Activated T-cell treated with anti-CD3 and anti-CD28 coated beads for 4 hours (primary cell): Measurements from ENCODE around the gene COG5.
"Not testable (repeated sequence)": the region's sequence is repeated elsewhere in the genome, so short reads cannot be mapped to it uniquely, and the experiment has no call there.

Source experiments
- DNase-seq: peaks from one replicate; pipeline ENCODE4 v3.0.0-alpha.2; 2020

The COG5 gene

DNA sequence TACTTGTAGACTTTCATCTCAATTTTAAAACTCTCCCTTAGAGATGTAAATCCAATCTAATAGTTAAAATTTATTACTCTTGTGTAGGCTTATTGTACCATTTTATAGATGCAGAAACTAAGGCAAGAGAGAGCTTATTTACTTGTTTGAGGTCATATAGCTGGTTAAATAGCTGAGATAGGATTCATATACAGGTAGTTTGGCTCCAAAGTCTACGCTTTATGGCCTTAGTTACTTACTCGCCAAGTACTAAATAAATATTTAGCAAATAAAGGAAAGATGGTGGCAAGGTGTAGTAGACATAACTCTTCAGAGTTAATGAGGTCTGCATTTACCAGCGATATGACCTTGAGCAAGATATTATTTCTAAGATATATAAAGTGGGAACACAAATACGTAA, 308.1 kb downstream of the COG5 start:
- no peak for DNase-seq

DNA sequence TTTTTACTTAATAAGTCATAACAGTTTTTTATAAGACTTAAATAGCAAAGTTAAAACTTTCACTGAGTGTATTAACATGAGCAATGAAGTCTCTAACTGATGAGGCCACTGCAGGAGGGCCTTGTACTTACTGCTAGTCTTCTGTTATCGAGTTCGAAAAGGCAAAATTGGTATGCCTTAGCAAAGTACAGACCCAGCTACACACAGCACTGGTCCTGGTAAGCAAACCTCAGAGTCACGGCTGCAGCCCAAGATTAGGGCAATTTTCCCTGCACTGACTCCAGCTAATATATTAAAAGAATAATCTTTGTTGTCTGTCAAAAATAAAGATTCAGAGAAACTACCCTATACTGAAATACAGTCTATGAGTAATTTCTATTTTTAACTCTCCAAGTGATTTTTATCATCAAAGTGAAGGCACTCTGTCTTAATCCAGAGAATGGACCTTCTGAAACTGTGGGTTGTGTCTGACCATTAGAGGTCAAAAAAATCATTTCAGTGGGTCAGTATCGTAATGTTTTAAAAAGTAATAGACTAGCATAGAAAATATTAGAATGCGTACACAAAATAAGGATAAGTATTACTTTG, 309.2 kb downstream of the COG5 start:
- DNase-seq, result no peak

DNA sequence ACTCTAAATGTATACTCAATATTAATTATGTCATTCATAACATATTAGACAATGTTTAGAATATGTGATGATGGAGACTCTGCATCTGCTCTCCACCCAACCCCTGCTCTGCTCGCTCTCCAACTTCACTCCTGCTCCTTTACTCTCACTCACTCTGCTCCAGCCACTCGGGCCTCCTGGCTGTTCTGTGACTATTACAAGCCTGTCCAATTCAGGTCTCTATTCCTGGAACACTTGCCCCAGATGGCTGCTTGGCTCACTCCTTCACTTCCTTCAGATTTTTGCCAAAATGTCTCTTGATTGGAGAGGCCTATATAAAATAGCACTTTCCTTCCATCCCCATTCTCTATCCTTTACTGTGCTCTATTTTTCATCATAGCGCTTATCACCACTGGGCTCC, 310.1 kb downstream of the COG5 start:
- no peak for DNase-seq

DNA sequence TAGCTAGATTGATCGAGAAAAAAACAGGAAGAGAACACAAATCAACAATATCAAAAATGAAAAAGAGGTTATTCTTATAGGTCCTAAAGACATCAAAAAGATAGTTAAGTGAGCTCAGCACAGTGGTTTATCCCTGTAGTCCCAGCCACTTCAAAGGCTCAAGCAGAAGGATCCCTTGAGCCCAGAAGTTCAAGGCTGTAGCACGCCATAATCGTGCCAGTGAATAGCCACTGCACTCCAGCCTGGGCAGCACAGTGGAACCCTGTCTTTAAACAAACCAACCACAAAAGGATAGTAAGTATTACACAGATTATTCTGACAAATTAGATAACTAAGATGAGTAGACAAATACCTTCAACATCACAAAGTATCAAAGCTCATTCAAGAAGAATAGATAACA, 311.8 kb downstream of the COG5 start:
- DNase-seq, result no peak

DNA sequence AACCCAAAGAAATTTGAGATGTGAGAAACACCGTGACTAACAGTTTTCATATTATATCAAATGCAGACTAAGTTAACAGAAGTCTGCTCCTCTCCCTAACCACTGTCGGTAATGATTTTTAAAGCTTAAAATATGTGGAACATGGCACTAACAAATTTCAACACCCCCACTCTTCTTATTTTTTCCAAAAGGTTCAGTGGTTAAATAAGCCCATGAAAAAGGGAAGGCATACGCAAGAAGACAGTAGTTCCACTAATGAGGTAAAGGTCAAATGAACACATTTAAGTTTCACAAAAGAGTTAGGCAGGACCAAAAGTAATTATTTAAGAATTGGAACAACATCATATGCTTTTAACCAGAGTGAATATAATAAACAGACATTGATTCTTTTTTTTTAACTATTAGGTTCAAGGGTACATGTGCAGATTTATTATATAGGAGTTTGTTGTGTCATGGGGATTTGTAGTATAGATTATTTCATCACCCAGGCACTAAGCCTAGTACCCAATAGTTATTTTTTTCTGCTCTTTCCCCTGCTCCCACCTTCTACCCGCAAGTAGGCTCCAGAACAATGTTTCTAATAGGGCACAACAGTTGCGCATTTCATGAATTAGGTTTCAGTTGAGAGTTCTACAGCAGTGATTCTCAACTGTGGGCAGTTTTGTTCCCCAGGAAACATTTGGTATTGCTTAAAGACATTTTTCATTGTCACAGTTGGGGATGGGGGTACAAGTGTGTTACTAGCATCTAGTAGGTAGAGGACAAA, 315.0 kb downstream of the COG5 start:
- DNase-seq, result no peak

DNA sequence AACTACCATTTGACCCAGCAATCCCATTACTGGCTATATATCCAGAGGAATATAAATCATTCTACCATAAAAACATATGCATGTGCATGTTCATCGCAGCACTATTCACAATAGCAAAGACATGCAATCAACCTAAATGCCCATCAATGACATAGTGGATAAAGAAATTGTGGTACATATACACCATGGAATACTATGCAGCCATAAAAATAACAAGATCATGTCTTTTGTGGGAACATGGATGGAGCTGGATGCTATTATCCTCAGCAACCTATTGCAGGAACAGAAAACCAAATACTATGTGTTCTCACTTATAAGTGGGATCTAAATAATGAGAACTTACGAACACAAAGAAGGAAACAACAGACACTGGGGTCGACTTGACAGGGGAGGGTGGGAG, 316.9 kb downstream of the COG5 start:
- not testable (repeated sequence) for DNase-seq

DNA sequence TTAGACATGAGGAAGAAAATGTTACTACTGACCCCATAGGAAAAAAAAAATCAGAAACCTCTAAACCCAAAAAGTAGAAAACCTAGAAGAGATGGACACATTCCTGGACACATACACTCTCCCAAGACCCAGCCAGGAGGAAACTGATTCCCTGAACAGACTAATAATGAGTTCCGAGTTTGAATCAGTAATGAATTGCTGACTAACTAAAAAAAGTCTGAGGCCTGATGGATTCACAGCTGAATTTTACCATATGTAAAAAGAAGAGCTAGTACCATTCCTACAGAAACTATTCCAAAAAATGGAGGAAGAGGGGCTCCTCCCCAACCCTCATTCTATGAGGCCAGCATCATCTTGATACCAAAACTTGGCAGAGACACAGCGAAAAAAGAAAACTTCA, 319.1 kb downstream of the COG5 start:
- DNase-seq, result no peak

DNA sequence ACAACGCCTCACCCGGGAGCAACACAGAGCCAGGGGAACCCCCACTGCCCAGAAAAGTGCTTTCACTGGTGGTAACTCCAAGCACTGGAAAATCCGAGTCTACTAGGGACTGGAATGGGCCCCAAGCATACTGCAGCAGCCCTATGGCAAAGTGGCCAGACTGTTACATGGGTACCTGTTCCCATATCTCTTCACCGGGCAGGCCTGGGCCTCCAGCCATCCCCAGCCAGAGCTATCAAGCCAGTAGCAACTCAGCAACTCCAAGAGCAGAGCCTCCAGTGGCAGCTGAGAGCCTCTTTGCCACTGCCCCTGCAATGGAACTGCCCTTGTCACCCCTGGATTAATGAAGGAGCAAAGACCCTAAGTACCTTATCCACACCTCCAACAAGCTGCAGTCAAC, 321.5 kb downstream of the COG5 start:
- DNase-seq, result no peak

DNA sequence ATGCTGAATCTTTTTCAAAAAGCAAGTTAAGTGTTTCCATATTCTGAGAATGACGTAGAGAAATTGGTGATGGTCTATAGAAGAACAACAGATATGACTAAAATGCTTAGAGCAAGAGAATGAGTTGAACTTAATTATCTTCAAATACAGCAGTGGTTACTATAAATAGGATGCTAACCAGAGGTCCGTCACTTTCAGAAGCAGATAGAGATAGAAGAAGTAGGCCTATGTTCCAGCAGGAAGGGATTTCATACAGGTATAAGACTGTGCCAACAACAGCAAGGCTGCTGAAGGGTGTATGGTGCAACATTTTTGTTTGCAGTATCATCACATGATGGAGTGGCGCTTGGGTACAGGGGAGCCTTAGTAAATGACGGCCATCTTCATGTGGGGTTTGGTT, 326.3 kb downstream of the COG5 start:
- DNase-seq, result no peak

DNA sequence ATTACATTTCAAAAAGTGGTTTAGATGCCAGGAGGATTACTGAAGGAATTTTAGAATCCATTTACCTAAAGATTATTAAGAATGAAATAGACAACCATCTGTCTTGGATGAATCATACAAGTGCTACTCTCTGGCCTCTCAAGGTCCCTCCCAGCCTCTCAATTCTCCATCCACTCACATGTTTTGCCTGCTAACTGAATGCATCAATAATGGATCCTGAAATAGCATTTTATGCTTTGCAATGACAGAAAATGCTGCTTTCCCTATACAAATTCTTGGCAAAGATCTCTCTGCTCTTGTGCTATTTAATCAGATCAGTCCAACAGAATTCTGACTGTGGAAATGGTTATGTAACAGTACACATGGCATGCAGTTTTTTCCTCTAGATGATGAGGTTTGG, 326.9 kb downstream of the COG5 start:
- no peak for DNase-seq

DNA sequence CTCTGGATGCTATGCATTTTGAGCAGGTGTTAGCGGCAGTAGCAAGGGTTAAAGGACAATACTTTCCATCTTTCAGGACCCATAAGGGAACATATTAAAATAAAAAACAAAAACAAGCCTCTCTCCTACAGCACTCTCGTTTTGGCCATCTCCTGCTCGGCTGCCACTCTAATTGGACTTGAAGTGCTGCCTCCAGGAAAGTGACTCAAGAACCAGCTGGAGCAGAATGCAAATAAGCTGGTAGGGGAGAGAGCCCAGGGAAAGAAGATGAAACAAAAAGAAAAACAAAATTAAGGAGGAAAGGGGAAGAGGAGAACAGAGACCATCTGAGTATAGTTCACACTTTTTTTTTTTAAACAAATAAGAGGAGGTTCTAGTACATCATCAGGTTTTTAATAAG, 329.3 kb downstream of the COG5 start:
- no peak for DNase-seq

DNA sequence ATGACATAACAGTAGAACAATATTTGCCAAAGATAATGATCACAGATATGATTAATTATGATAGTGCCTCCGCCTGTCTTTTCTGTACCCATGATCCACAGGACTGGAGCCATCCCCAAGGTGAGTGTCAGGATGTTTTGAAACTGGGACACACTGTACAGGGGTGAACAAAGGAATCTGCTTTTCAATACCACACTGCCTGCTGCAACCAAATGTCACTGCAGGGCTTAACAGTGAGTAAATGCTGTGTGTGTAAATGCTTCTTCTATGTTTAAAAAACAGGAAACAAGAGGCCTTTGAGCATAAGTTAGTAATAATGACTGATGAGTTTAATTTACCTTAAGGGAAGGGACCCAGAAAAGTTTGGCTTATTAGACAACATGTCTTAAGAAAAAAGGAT, 329.7 kb downstream of the COG5 start:
- DNase-seq, result no peak

DNA sequence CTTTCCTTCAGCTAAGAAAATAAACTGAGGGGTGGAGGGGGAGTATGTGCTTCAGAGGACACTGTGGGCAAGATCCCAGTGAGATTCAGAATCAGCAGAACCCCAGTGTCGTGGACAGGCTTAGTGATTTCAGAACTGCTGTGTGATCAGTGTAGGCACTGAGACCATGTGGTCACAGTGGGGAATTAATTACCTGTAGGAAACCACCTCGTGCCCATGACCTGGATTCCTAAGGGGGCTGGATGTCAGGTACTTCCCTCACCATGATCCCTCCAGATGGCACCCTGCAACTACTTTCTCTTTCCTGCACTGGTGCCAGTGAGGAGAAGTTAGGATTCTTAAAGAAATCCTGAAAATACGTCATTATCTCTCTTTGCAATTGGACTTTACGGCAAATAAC, 330.5 kb downstream of the COG5 start:
- no peak for DNase-seq

DNA sequence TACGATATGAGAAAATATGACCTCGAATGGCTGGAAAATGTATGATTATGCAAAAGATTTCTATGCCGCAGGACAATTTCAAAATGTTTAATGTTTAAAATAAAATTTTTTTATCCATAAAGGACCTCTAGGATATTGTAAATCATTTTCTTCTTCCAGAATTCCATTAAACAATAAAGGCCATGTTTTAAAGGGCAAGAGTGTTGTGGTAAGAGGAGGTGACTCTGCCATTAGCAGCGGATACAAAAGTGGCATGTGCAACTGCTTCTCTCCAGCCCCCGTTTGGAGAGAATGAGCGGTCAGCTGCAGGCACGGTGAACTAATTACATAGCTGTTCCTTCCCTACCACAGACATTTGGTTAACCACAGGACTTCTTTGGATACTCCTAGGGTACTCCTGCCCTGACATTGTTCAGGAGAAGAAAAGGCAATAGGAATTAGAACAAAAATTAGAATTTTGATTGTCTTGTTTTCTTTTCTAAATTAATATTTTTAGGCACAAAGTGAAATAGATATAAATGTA, 331.1 kb downstream of the COG5 start:
- DNase-seq, result no peak

DNA sequence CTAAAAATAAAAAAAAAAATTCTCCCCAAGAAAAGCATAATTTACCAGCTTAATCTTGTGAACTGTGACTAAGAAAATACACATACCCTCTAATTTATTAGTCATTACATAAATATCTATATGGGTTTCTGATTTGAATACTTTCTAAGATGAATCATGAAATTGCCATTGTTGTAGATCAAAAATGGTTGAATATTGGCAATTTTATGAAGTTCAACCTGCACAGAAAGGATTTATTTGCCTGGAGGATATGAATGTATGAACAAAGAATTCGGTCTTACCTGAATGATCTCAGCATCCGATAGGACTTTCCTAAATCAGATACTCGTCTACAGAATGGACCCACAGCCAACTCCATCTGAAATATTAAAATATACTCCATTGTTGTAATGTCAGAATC, 333.4 kb downstream of the COG5 start:
- DNase-seq, result no peak

DNA sequence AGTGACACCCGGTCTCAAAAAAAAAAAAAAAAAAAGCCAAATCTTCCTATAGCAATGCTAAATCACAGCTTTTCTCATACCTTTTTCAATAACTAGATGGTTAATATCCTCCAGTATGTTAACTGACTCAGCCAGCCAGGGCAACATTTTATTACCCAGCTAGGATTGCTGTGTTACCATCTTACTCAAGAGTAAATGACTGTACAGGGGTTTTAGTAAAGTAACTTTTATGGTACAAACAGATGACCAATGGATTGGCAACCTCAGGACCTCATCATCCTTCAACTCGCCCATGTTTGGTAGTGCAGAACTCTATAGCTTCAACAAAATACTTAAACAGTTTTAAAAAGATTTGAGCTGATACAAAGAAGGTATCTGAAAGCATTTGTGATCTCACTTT, 335.4 kb downstream of the COG5 start:
- DNase-seq, result no peak

DNA sequence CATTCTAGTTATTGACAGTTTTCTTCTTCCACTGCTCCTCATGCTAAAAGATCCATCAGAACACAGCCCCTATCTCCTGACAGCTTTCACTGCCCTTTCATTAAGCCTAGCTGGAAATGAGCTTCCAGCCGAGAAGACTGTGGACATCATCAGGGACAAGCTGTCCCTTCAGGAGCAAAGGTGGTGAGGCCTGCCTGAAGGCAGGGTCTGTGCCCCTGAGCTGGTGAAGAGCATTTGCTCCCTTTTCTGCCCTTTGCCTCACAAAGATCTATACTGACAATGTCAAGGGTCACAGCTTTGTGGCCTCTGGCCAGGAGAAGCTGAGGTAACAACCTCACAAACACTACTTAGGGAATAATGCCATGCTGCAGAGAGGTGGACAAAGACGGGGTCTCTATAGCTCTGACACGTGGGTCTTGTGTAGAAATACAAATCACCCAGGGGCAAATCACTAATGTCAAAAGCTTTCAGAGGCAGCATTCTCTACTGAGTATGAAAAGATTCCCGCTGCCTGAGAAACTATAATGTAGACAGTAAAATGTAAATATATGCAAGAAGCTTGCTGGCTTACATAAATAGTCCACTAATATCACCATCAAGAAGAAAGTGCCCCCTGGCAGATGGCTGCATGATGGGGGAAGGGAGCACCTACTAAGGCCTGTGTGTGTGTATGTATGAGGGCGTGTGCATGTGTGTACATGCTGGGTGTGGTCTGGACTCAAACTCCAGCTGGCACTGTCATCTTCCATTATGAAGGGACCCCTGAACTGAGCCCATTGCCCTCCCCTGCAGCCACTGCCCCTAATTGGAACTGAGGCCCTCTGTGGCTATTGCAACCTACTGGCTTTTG, 339.1 kb downstream of the COG5 start:
- DNase-seq, result no peak

DNA sequence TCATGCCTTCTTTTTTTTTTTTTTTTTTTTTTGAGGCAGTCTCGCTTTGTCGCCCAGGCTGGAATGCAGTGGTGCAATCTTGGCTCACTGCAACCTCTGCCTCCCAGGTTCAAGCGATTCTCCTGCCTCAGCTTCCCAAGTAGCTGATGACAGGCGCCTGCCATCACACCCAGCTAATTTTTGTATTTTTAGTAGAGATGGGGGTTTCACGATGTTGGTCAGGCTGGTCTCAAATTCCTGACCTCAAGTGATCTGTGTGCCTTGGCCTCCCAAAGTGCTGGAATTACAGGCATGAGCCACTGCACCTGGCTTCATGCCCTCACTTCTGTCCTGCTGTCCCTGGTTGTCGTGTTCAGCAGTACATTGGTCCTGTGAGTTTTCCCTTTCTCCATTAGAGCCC, 342.9 kb downstream of the COG5 start:
- not testable (repeated sequence) for DNase-seq

DNA sequence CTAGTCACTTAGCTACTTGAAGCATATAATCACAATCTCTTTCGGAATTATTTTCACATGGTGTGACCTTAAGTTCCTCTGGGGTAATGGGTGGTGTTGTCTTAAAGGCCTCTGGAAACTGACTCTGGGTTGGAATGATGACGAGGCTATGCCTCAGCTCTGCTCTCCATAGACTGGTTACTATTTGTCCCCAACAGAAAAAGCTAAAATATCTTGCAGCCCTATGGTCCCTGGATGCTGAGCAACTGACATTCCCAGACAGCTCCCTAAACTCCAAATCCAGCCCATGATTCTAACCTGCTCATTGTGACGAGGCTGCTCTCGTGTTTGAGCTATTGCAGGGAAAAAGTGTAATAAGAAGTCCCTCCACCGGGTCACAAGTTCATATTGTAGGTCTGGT, 343.4 kb downstream of the COG5 start:
- DNase-seq, result no peak

DNA sequence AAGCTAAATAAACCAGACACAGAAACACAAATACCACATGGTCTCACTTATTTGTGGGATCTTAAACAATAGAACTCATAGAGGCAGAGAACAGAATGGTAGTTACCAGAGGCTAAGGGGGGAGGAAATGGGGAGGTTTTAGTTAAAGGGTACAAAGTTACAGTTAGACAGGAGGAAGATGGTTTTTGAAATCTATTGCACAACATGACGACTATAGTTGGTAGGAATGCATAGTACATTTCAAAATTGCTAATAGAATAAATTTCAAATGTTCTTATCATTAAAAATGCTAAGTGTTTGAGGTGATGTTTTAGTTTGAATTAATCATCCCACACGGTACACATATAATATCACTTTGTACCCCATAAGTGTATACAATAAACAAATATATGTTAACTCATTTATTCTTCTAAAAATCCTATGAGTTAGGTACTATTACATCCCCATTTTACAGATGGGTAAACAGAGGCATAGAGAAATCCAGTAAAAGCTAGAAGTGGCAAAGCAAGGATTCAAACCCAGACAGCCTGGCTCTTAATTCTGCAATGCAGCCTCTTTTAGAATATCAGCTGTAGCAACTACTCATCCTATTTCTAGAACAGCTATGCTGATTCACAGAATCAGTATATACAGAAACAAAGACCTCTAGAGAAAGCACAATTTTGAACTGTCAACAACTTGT, 344.0 kb downstream of the COG5 start:
- no peak for DNase-seq

DNA sequence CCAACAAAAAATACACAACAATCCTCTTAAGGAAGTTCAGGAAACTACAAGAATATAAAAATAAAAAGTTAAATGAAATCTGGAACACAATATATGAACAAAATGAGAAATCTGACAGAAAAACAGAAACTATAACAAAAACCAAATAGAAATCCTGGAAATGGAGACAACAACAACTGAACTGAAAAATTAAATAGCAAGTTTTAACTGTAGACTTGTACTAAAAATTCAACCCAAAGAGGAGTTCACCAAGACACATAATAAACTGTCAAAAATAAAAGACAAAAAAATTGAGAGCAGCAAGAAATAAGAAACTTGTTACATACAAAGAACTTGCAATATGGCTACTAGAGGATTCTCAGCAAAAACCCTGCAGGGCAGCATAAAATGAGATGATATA, 349.8 kb downstream of the COG5 start:
- DNase-seq, result no peak

DNA sequence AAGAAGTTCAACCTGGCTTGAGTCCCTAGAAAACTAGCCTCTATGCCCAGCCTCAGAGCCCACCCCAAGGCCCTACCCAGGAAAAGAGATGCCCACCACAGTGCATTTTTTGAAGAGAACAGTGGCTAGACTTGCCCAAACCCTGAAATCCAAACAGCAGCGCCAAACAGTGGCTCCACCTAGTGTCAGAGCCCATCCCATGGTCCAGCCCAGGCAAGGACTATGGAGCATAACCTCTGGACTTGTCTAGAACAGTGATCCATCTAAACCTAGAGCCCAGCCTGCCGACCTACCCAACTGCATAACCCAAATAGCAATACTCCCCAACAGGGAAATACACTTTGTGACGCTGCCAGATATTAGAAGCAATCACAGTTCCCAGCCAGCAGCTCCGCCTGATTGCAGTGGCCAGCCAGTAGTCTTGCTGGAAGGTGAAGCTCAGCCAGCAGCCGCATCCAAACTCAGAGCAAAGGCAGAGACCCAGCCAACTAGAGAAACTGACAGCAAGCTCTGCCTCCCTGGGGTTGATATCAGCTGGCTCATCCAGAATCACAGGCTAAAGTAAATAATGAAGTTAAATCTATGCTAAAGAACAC, 350.4 kb downstream of the COG5 start:
- DNase-seq, result no peak

DNA sequence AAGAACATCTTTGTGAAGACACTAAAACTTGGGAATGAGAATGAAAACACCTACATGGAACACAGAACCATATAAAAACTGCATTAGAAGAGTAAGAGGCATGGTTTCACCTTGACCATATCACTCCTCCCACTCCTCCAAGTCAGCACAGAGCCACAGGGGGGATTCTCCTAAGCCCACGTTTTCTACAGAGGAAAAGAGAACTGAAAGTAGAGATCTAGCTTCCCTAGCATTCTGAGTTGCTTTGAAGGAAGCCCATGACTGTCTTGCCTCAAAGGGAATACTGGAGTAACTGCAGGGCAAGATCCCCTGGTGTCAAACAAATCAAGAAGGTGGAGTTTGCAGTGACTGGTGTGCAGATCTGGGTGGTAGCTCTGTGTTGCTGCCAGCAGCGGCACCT, 351.0 kb downstream of the COG5 start:
- no peak for DNase-seq
